C4-2B (cell line): ENCODE measurements around the gene NUDT22.

Experiments
- ZFX ChIP-seq: fragments of 450-650 bp; IDR thresholded peaks from 2 replicates; pipeline ENCODE4 v1.6.1; 2017
- TF ChIP-seq, protein P1 (sequence below): fragments of 450-650 bp; conservative IDR thresholded peaks from 2 replicates; pipeline ENCODE4 v1.5.1; 2017; ENCODE audit warnings: mild to moderate bottlenecking

DNA sequence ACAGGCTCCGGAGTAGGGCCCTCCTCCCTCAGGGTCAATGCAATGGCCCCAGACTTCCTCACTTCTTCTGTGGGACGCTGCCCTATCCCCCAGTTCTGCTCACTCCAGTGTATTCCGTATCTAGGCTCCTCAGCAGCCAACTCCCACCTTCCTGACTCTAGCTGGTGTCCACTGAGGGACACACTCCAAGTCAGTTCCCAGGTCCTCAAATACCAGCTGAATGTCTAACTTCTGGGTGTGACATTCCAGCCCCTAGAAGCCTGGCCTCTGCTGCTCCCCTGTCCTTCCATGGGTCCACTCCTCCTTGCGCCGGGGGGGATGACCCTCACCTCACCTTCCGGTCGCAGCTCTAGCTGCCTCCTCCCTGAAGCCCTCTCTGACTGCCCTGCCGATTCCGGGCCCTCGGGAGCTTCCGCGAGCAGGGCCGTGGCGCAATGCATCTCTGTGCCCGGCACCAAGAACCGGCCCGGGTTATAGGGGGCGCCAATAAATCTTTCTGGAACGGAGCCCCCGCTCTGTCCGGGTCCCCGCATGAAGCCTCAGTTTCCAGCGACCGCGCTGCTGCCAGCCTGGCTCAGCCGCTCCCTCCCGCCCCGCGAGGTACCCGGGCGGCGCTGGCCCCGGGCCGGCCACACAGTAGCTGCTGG lies 42.9 kb downstream of the NUDT22 start:
- TF ChIP-seq, protein P1, sequence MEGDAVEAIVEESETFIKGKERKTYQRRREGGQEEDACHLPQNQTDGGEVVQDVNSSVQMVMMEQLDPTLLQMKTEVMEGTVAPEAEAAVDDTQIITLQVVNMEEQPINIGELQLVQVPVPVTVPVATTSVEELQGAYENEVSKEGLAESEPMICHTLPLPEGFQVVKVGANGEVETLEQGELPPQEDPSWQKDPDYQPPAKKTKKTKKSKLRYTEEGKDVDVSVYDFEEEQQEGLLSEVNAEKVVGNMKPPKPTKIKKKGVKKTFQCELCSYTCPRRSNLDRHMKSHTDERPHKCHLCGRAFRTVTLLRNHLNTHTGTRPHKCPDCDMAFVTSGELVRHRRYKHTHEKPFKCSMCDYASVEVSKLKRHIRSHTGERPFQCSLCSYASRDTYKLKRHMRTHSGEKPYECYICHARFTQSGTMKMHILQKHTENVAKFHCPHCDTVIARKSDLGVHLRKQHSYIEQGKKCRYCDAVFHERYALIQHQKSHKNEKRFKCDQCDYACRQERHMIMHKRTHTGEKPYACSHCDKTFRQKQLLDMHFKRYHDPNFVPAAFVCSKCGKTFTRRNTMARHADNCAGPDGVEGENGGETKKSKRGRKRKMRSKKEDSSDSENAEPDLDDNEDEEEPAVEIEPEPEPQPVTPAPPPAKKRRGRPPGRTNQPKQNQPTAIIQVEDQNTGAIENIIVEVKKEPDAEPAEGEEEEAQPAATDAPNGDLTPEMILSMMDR, result no peak
- TF ChIP-seq ZFX, result peak; percentile 59; the same call in 1 of the 2 replicates
